H4 (cell line): ENCODE results near the gene FILIP1. TPM values are rescaled to one million over a fixed set of nuclear protein-coding genes. Genes with fewer than 3 reads are reported as not detected.

Experiments used
- DNase-seq: peaks from one replicate; pipeline ENCODE4 v3.0.0-alpha.2; 2015; ENCODE audit warnings: low spot score
- total RNA-seq: library from RNA; depleted of rRNA; stranded (reverse); fragments of >200 nt; shearing (Covaris generic); gene quantifications from 2 replicates; pipeline ENCODE4 v1.2.3, GENCODE V29; 2014

FILIP1 gene
- total RNA-seq, 1 experiment from 2014 or later = 0.31 TPM

DNA sequence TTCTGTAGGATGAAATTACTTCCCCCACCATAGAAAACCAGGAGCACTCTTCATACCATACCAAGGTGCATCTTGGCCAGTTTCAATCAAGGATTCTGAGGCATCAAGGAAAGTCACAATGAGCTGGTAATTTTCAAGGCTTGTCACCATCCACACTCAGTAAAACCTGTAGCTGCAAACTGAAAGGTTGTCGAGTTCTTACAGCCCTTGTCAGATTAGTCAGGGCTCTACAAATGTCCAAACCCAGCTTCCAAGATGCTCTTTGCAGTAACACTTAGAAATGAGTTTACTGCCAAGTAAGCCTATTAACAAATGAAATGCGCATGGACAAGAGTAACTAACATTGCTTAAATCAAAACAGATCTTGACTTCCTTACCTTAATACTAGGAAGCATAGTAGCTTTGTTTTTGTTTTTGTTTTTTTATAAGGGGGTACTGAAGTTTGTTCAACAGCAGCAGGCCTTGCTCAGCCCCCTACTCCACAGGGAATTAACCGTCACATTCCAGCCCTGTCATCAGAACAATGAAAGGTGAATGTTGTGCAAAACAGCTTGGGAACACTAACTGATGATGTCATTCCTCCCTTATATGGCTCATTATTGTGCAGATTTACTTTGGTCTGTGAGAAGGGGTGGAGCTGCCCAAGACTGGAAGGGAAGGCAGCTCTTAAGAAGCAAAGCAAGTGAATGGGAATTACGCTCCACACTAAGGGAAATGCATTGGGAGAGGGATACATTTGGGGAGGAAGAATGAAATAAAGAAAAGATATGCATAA lies 159.1 kb downstream of the FILIP1 start:
- DNase-seq = peak; percentile 89

DNA sequence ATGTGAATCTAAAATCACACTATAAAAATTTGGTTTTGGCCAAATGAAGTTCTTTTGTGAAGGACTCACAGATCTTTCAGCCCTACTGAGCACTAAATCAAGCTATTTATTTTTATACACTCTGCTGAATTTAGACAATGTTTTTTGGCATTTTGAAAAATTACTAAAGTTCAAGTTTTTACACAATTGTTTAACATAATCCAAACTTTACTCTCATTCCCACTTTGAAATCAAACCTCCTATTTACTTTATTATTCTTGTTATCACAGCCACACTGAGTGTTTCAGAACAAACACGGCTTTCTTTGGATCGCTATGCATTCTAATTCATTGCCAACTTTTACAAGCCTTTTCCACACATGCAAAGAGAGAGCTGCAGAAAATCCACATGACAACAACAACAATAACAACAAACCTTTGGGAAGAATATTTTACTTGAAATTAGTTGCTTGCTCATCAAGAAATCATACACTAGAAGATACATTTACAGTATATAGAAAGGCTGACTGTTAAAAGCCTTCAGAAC lies 159.9 kb downstream of the FILIP1 start:
- DNase-seq = no peak

DNA sequence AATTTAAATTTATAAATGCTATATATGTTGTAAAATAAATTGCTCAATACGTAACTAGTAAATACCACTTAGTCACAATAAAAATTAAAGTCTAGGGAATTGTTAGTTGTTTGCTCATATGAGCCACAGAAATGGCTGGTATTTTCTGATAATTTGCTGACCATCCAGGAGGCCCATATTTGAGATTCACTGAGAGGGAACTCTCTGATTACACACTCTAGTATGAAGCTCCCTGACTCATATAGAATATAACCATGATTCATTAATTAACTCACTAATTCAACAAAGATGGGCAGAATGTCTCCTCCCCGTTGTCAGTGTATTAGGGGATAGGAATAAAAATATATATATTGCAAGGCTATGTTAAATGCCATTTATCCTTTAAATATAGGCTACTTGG lies 162.4 kb downstream of the FILIP1 start:
- DNase-seq = no peak

DNA sequence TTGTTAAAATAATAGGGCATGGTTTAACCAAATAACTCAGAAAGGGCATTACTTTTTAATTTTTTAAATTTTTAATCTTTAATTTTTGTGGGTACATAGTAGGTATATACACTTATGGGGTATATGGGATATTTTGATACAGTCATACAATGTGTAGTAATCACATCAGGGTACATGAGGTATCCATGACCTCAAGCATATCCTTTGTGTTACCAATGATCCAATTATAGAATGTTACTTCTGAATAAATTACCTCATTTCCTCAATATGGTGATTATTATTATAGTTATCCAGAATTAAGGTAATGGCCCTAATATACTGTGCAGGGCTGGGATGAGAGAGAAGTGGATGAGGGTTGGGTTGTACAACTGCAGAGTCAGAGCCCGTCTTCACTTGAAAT lies 163.9 kb downstream of the FILIP1 start:
- no peak for DNase-seq

DNA sequence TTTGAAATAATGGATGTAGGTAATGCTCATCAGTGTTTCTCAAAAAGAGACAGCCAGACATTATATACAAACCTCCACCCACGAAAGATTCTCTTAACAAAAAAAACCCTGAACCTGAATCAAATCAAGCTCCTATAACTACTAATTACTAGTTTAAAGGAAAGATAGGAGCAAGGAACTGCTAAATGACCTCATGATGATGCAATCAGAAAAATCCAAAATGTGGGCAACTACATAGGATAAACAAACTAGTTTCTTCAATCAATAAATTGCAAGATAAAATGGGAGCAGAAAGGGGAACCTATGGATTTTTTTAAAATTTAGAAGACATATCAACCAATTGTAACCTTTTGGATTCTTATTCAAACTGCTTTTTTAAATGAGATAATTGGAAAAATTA lies 165.8 kb downstream of the FILIP1 start:
- no peak for DNase-seq

DNA sequence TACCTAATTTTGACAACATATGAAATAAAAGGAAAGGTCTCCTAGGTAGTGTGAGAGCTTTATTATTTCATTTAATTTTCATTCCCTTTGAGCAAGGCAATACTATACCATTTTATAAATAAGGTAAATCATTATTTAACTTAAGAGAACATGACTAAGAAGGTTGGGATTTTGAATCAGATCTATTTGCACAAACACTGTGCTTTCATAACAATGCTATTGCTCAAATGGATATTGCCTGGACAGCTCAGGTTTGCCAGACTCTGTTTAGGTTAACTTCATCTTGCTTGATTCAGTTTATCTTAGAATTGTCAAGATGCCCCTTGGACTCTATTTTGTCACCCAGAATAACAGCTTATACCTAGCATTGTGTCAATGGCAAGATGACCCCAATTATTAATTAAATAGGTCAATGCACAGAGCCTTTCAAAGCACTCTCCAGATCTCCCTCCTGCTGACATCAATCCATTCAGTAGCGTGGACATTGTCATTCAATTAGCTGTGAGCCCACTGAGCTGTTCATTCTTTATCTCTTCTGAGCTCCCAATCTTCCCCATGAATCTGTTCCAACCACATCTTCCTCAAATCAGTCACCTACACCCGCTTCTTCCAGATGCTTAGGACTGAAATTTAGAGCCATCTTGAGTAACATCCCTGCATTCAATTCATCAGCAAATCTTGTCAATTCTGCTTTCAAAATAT lies 166.9 kb downstream of the FILIP1 start:
- DNase-seq = no peak

DNA sequence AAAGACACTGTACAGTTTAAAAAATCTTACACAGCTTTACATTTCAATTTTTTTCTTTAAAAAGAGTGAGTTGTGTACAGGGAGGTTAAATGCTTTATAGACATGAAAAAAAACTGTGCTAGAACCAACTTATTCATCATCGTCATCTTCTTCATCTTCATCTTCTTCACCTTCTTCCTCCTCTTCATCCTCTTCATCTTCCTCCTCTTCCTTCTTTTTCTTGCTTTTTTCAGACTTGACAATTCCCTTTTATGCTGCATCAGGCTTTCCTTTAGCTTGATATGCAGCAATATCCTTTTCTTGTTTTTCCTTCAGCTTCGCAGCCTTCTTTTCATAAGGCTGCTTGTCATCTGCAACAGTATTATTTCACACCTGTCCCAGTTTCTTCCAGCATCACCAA lies 174.7 kb downstream of the FILIP1 start:
- DNase-seq = no peak

DNA sequence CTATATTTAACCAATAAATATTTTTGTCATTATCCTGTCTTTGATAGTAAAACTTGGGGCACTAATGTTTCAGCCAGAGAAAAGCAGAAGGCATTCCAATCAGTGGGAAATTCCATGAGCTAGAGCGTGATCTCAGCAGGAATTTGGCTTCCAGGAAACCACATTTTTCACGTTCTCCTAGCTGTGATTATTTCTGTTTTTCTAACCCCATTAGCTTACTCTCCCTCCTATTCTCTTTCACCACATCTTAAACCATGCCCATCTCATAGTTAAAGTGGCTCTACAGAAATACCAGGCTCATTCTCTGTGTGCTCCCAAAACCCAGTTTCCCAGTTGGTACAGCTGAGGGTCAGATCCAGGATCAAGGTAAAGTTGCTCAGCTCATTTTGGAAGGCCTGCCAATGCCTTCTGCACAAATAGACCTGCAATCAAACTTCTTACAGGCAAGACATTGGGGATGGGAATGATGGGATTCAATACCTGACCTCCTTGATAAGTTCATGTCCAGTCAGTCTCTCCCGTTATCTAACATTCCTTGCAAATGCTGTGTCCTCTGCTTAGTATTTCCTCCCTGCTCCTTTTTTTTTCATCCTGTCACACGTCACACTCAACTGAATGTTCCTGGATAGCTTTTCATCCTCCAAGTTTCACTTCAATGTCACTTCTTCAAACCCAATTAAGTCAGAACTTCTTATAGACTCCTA lies 175.9 kb downstream of the FILIP1 start:
- DNase-seq = peak; percentile 41

DNA sequence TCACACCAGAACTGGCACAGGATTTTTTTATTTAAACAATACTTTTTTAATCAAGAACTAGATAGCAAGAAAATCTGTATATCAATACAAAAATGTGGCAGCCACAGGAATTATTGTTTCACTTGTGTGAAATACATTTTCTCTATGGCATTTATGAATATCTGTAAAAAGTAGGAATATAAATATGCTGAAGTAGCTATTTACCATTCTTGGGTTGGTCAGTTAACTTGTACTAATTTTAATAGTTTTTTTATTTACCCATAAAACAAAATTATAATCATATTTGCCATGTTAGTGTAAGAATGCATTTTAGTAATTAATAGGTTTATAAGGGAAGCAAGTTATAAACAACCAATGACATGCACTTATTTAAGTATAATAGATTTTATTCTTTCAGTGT lies 177.6 kb downstream of the FILIP1 start:
- DNase-seq = no peak

DNA sequence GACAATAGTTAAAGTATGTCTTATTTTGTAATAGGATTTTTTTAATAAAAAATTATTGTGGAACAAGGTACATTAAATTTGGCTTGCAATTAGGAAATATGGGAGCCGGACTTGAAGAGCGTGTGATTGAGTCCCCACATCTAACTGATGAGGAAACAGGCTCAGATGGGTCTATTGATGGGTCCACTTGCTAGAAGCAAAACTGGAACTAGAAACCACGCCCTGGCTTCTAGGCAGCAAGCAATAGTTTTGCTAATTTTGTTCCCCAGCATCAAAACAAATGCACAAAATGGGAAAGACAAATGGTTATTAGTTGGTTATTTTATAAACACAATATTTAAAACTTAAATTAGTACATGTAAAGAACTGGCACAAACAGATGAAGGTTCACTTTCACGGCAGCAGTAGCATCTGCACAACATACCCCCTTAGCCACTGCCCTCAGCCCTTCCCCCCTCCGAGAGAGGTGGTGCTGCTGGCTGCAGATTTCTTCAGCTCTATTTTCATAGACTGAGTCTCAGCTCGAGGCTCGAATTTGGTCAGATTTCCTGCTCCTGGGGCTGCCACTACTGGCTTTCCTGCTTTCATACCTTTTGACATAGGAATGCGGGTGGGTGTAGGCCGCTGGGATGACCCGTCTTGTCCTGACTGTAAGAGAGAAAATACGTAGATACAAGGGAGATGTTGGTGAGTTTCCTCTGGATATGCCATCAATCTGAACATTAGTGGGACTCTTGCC lies 185.2 kb downstream of the FILIP1 start:
- no peak for DNase-seq

DNA sequence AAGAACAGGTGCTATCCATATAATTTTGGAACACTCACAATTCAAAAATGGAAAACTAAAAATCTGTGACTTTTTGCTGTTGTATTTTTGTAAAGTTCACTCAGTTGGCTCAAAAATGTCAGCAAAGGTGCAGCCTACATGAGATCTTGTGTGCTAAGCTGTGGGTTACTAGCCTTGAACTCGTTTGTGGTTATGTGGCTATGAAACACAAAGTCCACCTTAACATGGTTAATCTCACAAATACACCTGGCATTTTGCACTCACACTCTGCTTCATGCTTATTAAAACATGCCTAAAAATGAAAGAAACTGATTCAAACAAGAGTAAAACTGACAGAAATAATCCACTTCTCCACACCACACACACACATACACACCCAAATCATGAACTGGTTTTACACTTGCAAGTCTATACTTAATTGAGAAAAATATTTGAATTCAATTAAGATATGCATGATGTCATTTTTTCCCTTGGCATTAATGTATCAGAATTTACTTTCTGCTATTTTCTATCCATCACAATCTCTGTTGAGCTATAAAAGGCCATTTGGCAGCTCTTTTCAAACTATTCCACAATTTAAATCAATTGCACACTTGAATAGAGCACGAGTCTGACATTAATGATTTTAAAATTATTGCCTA lies 186.1 kb downstream of the FILIP1 start:
- no peak for DNase-seq

DNA sequence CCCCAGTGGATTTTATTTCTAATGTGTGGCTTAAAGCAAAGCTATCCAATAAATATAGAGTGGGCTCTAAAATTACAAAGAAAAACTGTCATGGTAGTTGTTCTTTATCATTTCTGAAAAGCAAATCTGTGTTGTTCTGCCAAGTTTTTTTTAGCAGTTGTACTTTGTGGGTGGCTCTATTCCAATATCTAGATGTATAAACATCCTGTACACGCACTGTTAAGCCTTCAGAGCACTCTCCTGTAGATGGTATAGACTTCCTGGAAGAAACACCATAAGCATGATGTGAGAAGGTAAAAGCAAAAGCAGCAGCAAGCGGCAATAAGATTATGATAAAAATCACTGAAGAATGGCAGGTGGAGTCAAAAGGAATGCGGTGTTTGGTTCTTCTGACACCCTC lies 187.5 kb downstream of the FILIP1 start:
- DNase-seq = peak; percentile 77

DNA sequence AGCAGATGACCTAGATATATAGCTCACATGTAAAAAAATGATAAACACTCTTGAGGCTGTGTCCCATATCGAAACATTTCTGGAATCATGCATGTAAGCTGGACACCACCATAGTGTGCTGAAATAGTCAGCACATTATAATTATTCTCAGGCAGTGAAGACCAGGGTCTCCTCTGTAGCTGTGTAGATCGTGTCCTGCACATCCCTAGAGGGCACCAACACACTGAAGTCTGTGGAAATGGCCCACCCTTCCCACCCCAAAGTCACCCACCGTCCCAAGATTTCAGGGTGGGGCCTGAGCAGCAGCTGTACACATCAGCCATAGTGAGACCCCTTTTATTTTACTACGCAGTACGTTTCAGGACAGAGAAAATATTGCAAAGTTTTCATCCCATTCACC lies 188.0 kb downstream of the FILIP1 start:
- no peak for DNase-seq

DNA sequence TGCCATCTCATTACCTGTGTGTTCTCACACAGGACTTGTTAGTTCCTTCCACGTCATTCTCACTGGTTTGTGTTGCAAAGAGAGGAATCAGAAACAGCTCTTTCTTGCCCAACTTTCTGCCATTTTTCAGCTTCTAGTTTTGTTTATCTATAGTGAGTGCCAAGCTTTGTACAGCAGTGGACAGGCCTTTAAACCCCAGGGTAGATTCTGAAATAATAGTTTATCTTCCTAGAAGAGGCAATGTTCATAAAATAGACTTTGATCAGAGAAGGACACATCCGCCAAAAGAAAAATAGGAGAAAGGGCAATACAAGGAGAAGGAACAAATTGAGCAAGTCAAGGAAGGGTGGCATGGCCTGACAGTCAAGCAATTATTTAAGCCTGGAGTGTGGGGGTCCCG lies 191.3 kb downstream of the FILIP1 start:
- DNase-seq = no peak

DNA sequence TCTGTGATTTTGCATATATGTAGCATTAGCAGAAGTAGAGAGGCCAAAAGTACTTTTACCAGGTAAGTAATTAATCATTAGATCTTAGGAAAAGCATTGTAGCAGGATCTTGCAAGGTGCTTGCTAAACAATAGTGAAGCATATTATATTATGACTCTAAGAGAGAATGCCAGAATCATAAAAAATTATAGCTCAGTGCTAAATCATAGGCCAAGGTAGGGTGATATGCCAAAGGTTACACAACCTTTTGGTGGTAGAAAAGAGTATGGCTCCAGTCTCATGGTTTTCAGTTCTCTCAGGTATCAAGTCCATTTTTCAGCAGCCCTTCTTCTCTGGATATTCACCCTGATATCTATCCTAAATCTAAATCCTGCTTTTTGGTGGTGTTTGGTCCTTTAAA lies 192.1 kb downstream of the FILIP1 start:
- DNase-seq = no peak

DNA sequence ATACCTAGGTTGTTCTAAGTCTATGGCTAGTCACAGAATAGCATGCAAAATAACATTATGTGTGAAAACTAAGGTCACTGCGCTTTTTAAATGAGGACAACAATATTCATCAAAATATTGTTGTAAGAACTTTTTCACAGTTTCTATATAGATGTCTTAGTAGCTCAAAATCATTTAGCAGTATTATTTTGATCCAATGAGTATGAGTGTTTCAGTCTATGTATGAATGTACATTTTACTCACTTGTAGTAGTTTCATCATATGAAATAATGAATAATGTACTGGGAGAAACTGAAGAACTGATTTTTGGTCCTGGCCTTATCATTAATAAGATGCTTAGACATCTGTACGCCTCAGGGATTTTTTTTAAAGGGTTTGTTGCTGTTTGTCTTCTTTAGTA lies 192.5 kb downstream of the FILIP1 start:
- no peak for DNase-seq

DNA sequence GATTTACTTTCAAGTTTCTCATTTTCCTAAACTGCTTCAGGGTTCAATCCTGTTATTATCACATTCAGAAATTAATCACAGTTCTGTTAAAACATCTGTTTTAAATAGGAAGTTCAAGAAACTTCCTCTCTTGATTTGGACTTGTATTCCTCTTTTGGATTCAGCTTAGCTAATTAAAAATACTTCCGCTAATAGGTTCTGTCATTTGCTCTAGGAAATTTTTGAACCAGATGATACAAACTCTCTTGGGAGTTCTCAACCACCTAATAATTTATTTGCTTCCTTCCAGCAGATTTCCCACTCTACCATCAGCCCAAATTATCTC lies 193.1 kb downstream of the FILIP1 start:
- DNase-seq = no peak

DNA sequence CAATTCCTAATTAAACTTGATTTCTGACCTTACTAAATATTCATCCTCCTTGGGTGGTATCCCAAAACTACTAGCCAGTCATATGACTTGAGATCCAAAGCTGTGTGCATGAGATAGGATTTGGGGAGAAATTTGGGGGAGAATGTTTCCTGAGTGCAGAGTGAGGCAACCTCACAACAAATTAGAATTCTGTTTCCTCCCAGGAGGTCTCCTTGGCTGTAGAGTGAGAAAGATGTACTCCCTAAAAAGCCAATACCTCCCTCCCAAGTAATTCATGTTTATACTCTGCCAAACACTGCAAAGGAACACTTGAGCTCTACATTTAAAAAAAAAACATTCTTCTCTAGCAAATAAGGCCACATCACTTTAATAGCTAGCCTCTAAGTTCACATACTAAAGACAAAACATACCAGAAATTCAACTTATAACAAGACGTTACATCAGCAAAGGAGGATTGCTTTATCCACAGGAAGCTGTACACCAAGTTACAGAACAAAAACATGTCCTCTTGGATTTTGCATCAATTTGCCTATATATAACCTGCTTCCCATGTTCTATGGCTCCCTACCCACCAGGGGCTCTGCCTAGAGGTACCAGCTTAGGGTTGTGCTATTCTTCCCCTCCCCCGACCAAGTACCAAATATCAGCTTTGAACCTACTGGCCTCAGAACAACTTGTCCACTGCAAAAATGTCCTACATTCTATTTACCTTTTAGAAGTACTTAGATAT lies 193.6 kb downstream of the FILIP1 start:
- DNase-seq = no peak

DNA sequence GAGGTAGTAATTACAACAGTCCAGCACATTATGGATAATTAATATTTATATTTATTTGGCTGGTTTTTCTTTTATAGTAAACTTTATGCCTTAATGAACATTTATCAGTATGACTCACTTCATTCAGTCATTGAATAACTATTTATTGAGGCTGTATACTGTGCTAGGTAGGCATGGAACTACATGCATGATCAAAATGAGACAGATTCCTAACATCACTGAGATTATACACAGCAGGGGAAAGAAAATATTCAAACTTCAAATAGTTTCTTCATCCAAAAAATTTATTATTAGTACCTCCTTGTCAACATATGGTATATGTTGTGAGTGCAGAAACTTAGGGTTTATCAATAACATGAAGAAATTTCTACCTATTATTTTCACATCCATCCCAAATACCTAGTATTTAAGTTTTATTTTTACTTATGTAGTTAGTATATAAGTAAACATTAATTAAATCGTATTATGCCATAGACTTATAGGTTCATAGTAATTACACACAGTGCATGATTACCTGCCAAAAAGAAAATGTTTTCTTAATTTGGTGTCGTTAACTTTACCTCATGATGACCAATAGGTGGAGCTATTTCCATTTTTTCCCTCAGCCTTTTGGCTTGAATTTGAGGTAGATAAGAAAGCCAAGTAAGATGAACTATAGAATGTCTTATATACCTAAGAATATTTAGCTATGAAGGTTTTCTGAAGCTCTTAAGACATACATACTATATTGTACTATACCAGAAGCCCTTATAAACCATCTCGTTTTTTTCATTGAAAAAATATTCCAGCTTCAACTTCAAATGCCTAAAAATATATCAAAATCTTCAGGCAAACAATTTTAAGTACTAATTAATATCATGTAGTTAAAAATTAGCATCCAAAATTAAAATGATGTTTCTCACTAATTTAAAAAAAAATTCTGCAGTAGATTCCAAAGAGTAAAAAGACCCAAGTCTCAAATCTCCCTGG lies 196.5 kb downstream of the FILIP1 start:
- peak; percentile 53 for DNase-seq

DNA sequence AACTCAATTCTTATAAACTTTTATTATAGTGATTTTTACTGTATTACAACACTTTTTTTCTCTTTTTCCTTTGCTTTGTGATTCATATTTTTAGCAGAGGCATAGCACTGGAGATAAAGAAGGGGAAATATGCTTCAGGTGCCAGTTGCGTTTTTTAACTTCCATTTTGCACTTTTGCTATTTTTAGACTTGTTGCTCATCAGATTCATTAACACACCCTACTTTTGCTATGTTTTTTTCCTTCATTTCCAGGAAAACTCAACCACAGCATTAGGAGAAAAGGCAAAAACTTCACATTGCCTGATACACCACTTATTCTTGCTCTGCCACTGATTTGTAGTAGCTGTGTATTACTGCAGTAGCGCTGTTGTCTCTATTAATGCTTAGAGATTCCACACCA lies 201.0 kb downstream of the FILIP1 start:
- no peak for DNase-seq
